Glomerular visceral epithelial cell (primary cell): ENCODE results near the gene TOR1A.
A peak's percentile ranks its signal among the peaks of the same experiment; 100 is the strongest.

Source experiments
- DNase-seq: peaks from one replicate; pipeline ENCODE4 v3.0.0-alpha.2; 2016; ENCODE audit errors: extremely low spot score

Gene TOR1A

DNA sequence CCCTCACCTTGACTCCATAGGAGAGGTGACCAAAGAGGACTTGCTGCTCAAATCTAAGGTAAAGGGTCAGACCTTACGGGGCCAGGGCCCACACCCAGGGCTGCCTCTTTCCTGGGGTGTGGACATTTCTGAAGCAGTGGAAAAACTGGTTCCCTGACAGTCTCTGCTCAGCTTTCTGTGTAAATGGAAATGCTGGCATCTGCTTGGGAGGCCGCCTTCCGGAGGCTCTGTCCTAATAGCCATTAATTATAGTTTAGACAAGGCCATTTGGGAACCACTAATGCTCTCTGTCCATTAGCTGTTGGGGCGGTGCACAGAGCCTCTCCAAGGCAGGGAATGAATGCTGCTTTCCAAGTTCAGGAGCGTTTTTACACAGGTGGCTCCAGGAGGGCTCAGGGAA lies 28.6 kb upstream of the TOR1A start:
- no peak for DNase-seq

DNA sequence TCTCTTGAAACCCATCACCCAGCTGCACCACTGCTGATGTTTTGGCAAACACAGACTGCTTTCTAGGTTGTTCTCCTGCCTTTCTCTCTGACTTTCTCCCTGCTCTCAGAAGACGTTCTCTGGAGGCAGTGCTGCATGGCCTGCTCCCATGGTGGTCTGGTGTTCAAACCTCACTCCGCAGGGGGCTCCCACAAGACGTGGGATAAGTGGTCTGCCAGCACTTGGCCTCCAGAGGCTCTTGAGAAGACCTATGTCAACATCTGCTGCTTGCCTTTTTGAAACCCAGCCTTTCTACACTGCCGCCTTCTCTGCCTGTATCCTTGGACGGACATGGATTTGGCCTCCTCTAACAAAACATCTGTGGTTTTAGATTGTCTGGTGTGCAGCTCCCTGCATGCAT lies 27.9 kb upstream of the TOR1A start:
- DNase-seq, result no peak

DNA sequence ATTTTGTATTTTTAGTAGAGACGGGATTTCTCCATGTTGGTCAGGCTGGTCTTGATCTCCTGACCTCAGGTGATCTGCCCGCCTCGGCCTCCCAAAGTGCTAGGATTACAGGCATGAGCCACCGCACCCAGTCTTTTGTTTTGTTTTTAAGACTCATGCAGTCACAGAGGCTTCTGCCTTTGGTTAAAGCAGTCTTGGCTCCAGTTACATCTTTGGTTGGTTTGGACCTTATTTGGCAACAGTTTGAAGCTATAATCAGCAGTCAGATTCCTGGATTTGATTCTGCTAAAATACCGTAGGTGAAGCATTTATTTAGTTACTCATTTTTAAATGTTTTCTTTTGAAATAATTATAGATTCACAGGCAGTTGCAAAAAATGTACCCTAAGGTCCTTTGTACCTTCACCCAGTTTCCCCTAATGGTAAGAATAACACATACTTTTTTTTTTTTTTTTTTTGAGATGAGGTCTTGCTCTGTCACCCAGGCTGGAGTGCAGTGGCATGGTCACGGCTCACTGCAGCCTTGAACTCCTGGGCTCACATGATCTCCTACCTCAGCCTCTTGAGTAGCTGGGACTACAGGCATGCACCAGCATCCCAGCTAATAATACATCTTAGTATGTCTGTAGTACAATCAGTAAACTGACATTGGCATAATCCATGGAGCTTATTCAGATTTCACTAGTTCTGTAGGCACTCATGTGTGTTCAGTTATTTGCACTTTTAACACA lies 27.1 kb upstream of the TOR1A start:
- DNase-seq, result peak; percentile 11

DNA sequence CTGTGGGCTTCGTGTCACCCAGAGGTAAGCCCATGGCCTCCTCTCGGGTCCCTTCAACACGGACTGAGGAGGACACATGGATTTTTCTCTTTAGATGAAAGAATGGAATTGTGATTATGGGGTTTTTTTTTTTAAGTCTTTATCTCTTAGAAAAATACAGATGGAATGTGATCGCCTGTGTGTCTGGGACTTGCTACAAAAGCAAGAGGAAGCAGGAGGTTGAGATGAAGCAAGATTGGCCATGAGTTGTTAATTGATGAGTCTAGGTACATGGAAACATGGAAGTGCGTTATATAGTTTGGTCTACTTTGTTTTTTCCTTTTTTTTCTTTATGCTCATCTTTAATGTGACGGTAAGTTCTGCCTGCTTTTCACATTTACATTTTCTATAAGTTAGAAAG lies 26.0 kb upstream of the TOR1A start:
- no peak for DNase-seq

DNA sequence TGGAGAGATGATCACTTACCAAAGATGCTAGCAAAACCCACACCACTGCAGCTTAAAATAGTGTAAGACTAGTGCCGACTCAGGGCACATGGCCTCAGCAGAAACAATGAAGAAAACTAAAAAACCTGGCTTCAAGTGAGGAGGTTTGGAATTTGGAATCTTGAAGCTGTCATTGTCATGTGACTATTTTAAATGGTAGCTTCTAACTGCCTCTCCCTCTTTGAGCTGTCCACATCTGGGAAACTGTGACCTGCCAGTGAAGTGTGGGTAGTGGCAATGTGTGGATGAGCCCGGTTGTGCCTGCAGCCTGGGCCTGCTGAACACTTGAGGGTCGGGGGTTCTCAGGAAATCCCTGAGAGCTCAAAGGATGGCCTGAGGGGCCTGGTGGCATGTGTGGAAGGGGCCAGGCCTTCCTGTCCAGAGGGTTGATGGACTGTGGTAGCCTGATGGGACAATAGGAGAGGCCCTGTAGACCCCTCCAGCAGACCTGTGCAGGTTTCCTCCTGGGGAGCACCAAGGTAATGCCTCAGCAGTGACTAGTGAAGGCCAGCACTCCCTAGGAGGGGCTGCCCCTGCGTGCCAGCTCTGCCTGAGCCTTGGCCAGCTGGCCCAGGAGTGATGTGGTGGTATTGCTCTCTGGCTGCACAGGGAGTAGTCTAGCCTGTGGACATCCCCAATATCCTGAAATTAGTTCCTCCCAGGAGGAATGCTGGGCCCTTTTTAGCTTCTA lies 24.9 kb upstream of the TOR1A start:
- DNase-seq, result no peak

DNA sequence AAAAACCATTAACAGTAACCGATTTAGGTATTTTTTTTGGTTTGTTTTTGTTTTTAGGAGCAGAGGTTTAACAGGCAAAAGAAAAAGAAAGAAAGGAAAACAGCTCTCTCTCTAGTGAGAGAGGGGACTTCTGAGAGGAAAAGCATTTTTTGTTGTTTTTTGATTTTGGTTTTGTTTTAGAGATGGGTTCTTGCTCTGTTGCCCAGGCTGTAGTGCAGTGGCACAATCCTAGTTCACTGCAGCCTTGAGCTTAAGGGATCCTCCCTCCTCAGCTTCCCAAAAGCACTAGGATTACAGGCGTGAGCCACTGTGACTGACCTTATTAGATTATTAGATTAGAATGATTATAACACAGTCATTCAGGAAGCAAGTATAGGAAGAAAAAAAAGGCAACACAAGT lies 21.4 kb upstream of the TOR1A start:
- no peak for DNase-seq

DNA sequence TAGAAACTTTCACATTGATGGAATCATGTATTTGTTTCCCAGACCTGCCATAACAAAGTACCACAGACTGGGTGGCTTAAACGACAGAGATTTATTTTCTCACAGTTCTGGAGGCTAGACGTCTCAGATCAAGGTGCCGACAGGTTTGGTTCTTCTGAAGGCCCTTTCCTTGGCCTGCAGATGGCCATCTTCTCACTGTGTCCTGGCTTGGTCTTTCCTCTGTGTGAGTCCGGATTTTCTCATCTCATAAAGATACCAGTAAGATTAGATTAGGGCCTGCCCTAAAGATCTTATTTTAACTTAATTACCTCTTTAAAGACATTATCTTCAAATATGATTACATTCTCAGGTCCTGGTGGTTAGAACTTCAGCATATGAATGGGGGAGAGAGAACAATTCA lies 17.1 kb upstream of the TOR1A start:
- DNase-seq, result no peak

DNA sequence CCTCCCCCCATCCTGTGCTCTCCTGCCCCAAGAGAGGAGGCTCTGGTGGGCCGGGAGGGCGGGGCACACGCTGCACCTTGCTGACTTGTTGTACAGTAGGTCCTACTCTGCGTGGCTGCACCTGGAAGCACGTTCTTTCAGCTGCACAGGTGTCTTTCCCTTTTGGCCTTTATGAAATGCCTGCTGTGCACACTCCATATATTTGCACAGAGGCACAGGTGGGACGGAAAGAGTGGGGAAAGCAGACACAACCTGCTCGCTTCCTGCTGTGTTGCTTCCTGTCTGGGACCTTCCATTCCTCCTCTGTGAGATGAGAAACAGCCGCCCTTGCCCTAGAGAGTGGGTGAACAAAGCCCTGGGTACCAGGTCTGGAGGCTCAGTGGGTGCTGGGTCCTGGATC lies 16.1 kb upstream of the TOR1A start:
- DNase-seq, result no peak

DNA sequence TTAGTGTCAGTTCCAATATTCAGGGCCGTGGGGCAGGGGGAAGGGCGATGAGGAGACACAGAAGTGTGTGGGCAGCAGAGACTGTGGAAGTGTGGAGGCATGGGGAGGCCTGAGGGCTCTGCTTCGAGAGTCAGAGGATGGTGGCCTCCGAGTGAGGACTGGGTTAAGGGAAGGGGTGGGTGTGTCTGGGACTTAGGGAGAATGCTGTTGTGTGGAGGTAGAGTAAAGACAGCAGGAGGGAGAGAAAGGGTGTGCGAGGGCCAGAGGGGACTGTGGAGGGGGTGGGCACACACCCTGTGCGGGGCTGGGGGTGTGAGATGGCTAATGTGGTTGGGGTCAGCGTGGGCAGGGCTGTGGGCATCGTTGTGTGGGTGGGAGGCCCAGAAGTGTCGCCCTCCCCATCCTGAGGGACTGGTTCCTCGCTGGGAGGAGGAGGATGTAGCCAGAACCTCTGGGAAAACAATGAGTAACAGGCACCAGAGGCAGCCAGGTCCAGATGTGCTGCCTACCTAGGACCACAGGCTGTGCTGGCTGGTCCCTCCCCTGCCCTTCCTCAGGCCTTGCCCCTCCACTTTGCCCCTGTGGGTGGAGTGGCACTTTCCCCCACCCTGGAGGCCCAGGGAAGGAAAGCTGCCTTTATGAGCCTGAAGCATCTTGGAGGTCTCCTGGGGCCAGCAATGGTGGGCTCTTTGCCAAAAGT lies 15.5 kb upstream of the TOR1A start:
- DNase-seq, result no peak

DNA sequence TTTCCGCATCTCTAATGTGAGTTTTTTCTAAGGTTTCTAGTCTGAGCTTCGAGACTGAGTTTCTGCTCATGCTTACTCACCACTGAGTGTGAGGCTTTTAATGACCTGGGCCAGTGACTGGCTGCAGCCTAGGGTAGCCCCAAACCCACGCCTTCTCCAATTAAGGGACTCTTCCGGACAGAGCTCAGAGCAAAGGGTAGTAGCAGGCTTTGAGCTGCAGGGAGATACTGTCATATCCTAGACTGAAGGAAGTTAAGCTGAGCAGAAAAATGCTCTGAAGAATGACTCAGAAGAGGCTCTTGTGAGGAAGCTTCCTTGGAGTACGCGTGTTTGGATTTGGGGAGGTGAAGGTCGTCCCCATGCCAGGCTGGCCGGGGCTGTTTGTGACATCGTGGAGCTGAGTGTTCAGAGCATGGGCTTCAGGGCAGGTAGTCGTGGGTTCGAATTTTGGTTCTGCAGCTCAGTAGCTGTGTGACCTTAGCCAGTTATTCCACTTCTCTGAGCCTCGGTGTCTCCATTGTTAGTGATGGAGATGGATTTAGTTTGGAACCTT lies 14.8 kb upstream of the TOR1A start:
- DNase-seq, result peak; percentile 75

DNA sequence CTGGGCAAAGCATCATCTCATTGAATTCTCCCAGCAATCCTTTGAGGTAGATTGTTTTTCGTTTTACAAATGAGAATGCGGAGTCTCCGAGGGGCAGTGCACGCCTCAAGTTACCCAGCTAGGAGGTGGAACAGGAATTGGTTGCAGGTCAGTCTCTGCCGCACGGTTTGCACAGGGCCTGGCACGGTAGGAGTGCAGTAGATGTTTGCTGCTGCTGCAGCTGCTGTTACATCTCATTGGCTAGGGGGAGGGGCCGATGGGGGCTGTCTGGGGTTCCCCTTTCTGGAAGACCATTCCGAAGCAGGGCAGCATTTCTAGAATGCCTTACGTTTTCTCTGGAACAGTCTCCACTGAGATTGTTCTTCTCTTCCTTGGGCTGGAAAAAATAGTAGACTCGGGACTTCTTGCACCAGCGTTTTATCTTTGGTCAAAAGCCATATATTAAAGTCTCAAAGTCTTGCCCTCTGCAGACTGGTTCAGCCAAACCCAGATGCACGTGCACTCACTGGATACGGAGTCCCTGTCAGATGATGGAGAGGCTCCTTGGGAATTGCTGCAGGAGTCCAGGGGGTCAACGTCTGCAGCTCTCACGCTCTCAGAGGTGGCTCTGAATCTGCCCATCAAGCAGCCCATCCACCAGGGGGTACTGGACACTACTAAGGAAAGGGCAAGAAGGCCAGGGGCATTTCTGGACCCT lies 12.5 kb upstream of the TOR1A start:
- DNase-seq, result no peak

DNA sequence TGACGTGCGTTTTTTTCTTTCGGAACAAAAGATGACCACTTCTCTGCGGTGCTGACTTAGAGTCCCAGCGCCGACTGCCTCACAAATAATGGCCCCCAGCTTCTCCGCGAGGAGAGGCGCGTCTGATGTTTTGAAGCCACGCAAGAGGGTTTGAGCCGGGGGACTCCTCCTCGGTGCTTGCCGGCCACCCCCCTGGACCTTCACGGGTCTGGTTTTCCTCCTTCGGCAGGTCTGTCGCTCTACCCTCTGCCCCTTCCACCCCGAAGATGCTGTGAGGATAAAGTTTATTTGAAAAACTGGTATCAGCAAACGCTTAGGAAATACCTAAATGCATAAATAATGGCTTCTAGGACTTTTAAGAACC lies 11.9 kb upstream of the TOR1A start:
- DNase-seq, result peak; percentile 36

DNA sequence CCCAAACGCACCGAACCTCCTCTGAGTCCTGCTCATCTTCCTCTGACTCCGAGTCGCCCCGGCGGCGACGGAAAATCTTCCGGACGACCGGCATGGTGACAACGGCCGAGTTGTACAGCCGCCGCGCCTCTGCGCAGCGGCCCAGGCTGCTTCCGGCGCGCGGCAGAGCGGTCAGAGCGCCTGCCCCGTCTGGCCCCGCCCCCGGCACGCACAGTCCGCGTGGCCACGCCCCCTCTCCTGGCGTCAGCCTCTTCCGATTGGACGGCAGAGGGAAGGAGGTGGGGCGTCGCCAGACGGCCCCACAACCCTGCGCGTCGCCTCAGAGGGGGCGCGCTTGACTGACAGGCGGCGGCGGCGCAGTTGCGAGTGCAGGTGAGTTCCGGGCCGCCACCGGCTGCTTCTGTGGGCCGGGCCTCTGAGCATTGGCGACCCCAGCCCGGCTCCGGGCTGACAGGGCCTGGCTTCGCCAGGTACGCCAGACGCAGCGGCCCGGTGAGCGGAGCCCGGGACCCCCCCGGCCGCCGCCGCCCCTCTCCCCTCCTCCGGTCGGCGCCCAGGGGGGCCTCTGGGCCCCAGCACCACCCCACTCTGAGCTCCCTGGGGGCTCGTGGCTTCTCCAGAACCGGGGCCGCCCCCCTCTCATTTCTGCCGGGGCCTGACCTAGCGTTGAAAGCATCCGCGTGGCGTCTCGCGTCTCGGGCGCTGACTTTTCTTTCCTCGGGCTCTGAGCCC lies 11.4 kb upstream of the TOR1A start, which contains the start of the genes C9orf78 and USP20:
Gene C9orf78 (minus strand): TSS at position 148 of the 732 bp plus-strand sequence. CDS start 54 bp downstream, at position 94.
Gene USP20 (plus strand): TSS at position 331 of the 732 bp plus-strand sequence. CDS start 17,098 bp downstream, outside the sequence.
- DNase-seq, result peak; percentile 96

DNA sequence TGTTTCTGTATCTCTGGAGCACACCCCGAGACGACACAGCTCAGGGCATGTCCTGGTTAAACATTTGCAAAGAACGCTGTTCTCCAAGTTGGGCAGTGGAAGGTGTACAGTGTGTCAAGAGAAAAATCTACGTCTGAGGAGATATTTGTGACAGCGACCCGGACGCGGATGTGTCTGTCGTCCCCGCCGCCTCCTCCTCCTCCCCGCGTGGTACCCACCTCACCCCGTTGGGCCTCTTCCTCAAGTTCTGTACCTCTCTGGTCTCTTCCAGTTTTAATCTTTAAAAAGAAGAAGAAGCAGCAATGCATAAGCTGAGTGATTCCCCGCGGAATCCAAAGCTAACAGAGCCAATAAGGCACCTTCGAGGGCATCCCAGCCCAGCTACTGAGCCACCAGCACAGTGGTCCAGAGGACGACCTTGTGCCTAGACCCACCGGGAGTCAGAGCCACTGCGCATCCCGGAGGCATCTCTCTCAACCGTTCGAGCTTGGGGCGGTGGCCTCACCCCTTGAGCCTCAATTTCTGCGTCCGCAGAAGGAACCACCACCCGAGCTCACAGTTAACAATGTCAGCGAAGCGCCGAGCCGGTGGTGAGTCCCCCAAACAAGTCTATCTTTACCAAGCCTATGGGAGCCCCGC lies 10.7 kb upstream of the TOR1A start:
- DNase-seq, result no peak

DNA sequence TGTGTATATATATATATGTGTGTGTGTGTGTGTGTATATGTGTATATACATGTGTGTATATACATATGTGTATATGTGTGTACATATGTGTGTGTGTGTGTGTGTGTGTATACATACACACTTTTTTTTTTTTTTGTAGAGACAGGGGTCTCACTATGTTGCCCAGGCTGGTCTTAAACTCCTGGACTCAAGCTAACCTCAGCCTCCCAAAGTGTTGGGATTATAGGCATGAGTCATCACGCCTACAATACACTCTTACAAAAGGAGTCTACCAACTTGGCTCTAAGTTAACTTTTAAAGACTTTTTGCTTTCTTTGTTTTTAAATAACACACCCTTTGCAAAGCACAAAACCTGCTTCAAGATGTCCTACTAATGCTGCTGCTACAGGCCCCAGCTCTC lies 9.0 kb upstream of the TOR1A start:
- no peak for DNase-seq

DNA sequence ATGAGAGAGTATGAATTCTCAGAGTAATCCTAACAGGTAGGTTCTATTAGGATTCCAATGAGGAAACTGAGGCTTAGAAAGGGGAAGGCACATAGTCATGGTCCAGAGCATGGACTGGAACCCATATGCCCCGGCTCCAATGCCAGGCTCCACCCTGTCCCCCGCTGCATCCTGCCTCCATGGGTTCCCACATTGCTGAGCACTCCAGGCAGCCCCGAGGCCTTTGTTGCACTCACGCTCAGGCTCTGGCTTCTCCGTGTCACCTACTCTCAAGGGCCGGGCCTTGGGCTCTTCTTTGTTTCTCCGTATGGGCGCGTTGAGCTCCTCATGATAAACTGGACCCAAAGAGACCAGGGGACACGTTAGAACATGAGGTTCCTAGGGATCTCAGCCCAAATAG lies 5.0 kb upstream of the TOR1A start:
- no peak for DNase-seq

DNA sequence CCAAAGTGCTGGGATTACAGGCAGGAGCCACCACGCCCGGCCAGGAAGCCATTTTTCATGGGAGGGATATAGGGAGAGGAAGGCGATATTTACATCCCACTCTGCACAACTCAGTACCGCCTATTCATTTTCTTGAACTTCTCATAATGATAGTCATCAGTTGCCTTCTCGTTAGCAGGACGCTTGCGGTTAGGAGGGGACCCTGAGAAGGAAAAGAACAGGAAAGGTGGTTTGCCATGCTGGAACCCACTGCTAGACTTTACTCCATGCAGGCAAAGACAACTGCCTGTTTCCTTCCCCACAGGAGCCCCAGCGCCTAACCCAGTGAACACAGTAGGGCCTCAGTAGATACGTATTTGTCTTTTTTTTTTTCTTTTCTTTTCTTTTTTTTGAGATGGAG lies 4.1 kb upstream of the TOR1A start:
- DNase-seq, result no peak

DNA sequence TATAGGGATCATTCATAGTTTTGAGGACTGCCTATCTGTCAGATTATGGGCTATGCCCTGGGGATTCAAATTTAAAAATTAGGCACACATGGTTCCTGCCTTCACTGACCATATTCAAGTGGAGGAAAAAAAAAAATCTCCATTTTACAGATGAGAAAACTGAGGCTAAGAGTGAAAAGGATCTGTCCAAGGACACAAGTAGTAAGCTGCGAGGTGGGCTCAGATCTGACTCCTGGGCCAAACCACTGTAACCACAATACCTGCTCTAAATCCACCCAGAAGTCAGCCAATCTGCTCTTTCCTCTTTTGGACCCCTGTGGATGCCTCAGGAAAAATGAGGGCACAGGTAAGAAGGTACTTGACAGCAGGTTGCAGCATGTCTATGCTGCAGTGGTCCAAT lies 2.8 kb upstream of the TOR1A start:
- no peak for DNase-seq

DNA sequence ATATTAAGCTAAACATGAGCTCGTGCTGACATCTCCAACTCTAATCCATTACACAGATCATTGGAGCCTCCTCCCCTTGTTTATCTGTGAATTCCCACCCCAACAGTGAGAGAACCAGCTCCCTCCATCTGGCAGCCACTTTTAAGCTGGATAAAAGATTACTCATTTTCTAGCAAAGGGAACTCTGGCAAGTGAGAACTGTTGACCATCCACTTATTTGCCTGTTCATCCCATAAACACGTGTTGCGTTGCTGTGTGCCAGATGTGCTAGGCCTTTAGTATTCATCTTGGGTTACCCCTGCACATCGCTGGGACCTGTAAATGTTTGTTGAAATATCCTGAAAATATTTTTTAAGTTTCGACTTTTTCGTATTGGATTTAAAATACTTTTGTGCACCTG lies 2.4 kb upstream of the TOR1A start:
- no peak for DNase-seq

DNA sequence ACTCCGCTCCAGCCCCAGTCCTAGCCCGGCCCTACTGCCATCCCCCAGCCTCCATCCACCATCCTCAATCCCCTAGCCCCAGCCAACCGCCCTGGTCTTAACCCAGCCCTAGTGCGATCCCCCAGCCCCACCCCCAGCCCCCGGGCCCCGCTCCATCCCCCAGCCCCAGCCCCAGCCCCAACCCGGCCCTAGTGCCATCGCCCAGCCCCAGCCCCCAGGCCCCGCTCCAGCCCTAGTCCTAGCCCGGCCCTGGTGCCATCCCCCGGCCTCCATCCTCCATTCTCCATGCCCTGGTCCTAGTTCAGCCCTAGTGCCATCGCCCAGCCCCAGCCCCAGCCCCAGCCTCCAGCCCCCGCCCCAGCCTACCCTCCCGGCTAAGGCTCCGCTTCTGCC lies 398 bp downstream of the TOR1A start:
- no peak for DNase-seq
